GM21576 (cell line): ENCODE results near the gene PKP4.
"Not testable (repeated sequence)": the region's sequence is repeated elsewhere in the genome, so short reads cannot be mapped to it uniquely, and the experiment has no call there.

Experiments
- ATAC-seq: cut with Tn5 transposase; IDR thresholded peaks from one replicate; pipeline ENCODE4 v1.9.1; 2021; ENCODE audit warnings: mild to moderate bottlenecking, moderate library complexity; ENCODE audit not compliant: unreplicated experiment

The PKP4 gene

DNA sequence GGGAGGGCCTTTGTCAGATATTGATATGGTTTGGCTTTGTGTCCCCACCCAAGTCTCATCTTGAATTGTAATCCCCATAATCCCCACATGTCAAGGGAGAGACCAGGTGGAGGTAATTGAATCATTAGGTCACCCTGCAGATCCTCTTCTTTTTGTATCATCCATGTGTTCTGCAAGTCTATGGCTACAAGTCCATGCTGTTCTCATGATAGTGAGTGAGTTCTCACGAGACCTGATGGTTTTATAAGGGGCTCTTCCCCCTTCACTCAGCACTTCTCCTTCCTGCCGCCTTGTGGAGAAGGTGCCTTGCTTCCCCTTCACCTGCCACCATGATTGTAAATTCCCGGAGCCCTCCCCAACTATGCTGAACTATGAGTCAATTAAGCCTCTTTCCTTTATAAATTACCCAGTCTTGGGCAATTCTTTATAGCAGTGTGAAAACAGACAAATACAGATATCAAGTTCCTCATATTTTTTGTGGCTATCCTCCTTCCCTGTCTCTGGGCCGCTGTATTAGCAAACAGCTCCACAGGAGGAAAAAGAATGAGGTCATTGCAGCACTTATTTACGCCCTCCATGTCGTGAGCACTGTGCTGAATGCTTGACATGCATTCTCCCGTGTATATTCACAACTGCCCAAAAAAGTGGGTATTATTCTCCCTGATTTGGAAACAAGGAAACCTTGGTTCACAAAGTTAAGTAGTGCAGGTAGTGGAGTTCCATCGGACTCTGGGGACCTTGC is 248.1 kb downstream of the PKP4 start:
- ATAC-seq = not testable (repeated sequence)

DNA sequence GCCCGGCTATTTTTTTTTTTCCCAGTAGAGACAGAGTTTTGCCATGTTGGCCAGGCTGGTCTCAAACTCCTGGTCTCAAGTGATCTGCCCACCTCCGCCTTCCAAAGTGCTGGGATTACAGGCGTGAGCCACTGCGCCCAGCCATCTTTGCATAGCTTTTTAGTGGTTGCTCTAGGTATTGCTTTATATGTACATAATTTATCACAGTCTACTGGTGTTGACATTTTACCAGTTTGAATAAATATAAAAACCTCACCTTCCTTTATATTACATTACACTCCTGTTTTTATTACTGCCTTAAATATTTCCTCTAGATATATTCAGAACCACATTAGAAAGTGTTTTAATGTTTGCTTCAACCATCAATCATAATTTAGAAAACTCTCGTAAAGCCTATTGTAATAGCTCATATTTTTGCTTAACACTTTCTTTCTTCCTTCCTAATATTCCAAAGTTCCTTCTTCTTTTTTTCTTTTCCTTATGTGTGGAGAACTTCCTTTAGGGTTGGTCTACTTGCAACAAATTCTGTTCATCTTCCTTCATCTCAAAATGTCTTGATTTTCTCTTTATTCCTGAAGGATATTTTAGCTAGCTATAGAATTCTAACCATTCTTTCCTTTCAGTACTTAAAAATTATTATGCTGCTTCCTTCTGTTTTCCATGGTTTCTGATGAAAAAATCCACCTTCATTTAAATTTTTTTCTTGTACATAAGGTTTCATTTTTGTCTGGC is 256.2 kb downstream of the PKP4 start:
- no peak for ATAC-seq

DNA sequence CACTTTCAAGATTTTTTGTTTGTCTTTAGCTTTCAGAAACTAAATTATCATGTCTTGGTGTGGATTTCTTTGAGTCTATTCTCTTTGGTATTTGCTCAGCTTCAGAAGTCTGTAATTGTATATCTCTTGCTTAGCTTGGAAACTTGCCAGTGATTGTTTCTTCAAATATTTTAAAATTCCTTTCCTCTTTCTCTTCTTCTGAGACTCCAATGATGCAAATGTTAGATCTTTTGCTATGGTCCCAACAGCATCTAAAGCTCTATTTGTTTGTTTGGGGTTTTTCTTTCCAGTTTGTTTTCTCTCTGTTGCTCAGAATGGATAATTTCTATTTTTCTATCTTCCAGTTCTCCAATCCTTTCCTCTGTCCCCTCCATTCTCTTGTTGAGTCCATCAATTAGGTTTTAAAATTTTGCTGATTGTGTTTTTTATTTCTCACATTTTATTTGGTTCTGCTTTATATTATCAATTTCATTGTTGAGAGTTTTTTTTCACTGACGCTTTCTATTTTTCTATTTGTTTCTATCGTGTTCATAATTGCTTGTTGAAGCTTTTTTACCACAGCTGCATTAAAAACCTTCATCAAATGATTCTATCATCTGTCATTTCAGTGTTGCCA is 256.9 kb downstream of the PKP4 start:
- ATAC-seq = no peak

DNA sequence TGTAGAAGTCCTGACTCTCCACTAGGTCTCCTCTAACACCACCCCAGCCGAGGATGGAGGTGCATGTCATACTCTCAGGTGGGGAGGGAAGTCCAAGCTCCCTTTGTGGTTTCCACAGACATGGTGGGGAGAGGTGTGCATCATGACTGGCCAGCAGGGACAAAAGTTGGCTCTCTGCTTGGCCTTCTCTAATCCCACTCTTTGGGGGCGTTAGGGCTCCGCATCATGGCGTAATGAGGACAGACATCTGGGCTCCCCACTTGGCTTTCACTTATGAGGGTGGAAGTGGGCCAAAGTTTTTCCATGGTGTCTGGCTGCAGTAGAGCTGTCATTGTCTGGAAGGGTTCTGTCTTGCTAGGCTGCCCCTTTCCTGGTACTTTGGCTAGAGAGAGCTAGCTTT is 257.7 kb downstream of the PKP4 start:
- no peak for ATAC-seq

- no peak for ATAC-seq
Observed at GRCh38 chr2:158715357-158715756, 258.6 kb downstream of the PKP4 start.

GRCh38 chr2:158716121-158716791 is 259.5 kb downstream of the PKP4 start:
- ATAC-seq = no peak

GRCh38 chr2:158716921-158717320 is 260.2 kb downstream of the PKP4 start:
- no peak for ATAC-seq

GRCh38 chr2:158717366-158718195 is 260.8 kb downstream of the PKP4 start:
- ATAC-seq = no peak

- ATAC-seq = no peak
Observed at GRCh38 chr2:158718196-158718585, 261.4 kb downstream of the PKP4 start.

DNA sequence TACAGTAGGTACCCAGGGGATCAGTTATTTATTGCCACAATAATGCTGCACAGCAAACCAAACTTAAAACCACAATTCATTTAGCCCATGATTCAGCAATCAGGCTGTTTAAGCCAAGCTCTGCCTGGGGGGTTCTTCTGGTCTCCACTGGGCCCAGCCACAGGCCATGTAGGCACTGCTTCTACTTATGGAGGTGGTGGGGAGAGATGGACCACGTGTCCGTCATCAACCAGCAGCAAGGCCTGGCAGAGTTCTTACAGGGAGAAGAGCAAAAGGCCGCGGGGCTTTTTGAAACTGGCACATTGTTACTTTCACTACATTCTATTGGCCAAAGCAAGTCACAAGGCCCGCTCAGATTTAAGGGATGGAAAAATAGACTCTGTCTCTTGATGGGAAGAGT is 262.1 kb downstream of the PKP4 start:
- ATAC-seq = no peak

- no peak for ATAC-seq
Observed at GRCh38 chr2:158719403-158719802, 262.7 kb downstream of the PKP4 start.

- no peak for ATAC-seq
Observed at GRCh38 chr2:158722266-158723105, 265.7 kb downstream of the PKP4 start.

DNA sequence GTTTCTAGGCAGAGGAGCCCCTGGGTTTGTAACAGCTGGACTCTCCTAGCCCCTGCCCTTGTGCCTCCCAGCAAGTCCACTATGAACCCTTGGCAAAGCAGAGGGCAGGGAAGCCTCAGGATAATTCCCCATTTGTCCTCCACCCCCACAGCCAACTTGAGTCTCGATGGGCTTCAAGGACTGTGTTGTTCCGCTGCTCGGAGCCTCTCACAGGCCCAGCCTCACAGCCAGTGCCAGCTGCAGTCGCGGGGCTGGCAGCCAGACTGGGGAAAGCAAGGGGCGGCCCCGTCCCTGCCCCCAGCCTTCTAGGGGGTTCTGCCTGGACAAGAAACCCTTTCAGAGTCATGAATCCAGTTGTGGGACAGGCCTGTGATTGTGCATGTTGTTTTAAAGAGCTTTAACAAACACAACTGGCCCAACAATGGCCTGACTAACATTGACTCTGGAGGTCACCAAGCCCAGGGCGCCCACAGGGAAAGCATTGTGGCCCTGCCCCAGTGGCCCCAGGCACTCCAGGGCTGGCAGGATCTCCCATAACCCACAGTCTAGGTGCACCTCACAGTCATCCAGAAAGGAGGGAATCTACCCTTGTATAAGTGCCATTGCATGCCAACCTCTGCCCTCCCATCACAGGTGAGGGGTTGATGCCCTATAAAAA is 266.6 kb downstream of the PKP4 start:
- no peak for ATAC-seq

DNA sequence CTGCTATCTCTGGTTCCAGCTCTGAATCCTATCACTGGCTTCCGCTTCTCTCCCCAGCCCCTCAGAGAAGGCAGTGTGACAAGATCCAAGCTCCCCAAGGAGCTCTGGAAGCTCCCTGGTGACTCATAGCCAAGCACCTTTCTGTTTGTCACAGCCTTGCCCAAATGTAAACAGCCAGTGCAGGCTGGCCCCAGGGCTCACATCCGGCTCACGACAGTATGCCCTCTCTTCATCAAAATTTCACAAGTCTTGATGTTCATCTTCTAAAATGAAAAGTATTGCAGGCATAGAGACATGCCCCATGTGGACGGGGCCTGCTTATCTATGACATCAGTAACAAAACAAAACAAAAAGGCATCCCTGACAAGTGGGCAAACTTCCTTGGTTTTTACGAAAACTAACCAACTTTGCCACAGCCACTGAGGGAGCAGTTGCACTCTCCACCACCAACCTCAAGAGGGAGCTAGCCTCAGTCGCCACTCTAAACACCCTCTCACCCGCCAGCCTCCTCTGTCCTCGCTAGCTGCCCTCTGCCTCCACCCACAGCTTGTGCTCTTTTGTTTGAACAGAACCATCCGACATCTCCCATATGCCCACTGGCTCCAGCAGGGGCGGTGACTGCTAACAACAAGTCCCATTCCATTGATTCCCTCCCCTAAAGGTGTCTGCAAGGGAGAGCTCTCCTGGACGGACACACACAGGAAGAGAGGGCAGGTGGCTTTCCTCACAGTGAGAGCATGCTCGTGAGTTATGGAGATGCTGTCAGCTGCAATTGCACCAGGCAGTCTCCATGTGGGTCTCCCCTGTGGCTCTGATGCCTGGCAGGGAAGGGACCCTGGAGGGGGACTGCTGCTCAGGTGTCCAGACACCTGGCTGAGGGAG is 267.4 kb downstream of the PKP4 start:
- no peak for ATAC-seq

DNA sequence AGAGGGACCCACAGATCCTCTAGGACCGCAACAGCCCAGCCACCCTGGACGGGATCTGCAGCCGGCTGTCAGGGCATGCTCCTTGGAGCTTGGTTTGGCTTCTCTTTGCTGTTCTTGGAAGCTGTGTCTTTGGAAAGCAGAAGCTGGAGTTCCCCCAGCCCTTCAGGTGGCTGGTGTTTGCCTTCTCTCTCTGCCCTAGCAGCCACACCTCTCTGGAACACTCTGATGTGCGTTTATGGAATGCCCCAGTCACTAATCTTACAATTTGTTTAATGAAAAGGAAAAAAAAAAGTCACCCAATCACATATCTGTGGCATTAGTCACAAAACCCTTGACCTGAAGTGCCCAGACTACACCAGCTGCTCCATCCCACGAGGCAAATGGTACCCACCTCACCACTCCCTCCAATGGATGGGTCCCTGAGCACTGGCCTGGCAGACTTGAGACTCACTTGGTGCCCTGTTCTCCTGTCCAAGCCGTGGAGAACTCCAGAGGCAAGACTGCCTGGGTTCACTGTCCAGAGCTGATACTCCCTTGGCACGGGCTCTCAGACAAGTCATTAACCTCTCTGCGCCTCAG is 268.1 kb downstream of the PKP4 start:
- no peak for ATAC-seq

- no peak for ATAC-seq
Observed at GRCh38 chr2:158725441-158725891, 268.7 kb downstream of the PKP4 start.

GRCh38 chr2:158726911-158727592 is 270.3 kb downstream of the PKP4 start:
- no peak for ATAC-seq
